Measurements from ENCODE around the gene SPDYE4.

DNA sequence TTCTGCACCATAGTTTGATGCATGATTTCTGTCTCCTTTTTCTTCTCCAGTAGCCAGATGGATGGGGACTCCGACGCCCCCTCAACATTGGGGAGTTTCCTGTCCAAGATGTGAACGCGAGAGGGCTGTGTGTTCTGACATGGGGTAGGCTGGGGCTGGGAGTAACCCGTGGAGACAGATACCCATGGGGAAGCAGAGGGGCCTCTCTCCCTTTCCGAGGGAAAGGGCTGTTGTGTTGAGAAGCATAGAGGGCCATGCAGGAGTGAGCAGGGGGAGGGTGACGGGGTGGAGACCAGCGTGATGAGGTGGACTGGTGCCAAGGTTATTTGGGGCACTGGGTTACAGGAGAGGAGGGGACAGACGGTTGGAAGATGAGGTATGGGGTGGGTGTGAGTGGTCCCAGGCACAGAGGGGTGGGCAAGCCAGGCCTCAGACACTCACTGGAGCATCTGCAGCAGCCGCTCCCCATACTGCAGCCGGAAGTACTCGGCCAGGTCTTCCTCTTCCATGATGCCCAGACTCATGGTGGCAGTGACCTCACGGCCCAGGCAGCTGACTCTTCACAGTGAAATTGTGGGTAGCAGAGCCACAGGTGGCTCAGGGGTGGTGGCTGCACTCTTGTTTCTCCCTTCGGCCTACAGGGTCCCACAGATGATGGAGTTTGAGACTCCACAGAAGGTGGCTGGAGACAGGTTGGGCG is 14.1 kb downstream of the SPDYE4 start:
- TF ChIP-seq, protein P1, sequence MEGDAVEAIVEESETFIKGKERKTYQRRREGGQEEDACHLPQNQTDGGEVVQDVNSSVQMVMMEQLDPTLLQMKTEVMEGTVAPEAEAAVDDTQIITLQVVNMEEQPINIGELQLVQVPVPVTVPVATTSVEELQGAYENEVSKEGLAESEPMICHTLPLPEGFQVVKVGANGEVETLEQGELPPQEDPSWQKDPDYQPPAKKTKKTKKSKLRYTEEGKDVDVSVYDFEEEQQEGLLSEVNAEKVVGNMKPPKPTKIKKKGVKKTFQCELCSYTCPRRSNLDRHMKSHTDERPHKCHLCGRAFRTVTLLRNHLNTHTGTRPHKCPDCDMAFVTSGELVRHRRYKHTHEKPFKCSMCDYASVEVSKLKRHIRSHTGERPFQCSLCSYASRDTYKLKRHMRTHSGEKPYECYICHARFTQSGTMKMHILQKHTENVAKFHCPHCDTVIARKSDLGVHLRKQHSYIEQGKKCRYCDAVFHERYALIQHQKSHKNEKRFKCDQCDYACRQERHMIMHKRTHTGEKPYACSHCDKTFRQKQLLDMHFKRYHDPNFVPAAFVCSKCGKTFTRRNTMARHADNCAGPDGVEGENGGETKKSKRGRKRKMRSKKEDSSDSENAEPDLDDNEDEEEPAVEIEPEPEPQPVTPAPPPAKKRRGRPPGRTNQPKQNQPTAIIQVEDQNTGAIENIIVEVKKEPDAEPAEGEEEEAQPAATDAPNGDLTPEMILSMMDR (IDR thresholded peaks at IDR 0.05; ENCODE audit: low read depth, low read length, poor library complexity, severe bottlenecking), result no peak
- TF ChIP-seq EZH2phosphoT487 (IDR thresholded peaks at IDR 0.05; ENCODE audit: borderline replicate concordance, low read length), result no peak

All from DOHH2 (cell line).